Thoracic aorta (tissue), 2 donors: Measurements from ENCODE around the gene TUG1. TPM values are rescaled to one million over a fixed set of nuclear protein-coding genes. Genes with fewer than 3 reads are reported as not detected.

Source experiments
- ATAC-seq: fragments of 150-250 bp; one replicate; pipeline ENCODE4 v1.8.0; 2017; ENCODE audit warnings: low read depth; ENCODE audit not compliant: insufficient number of reproducible peaks, low FRiP score
- DNase-seq: peaks from one replicate; pipeline ENCODE4 v3.0.0-alpha.2; 2020; ENCODE audit warnings: low spot score
- H3K27ac ChIP-seq, 2 donors: fragments of 200-600 bp; sonication (generic); 1 replicate in 1 of 2; 2 replicates in 1 of 2; pipeline ENCODE4 v1.5.1; 2016; ENCODE audit warnings: mild to moderate bottlenecking in 2 of 2, moderate library complexity in 2 of 2
- H3K27me3 ChIP-seq: fragments of 200-600 bp; sonication (generic); replicated peaks from 2 replicates; pipeline ENCODE4 v1.6.0; 2016; ENCODE audit warnings: mild to moderate bottlenecking; ENCODE audit not compliant: insufficient read depth
- H3K36me3 ChIP-seq: fragments of 200-600 bp; sonication (generic); one replicate; pipeline ENCODE4 v1.5.1; 2016
- H3K4me1 ChIP-seq, 2 donors: fragments of 200-600 bp; sonication (generic); 1 replicate in 1 of 2; 2 replicates in 1 of 2; pipeline versions ENCODE4 v1.5.1 to v1.6.0; 2016; ENCODE audit warnings: low read depth in 2 of 2, mild to moderate bottlenecking in 1 of 2; ENCODE audit not compliant: control insufficient read depth in 1 of 2
- H3K4me3 ChIP-seq: fragments of 200-600 bp; sonication (generic); 2 replicates; pipeline ENCODE4 v1.5.1; 2016; ENCODE audit warnings: mild to moderate bottlenecking
- H3K9me3 ChIP-seq: fragments of 200-600 bp; sonication (generic); 2 replicates; pipeline ENCODE4 v1.5.1; 2016
- total RNA-seq, 2 donors: library from RNA; depleted of rRNA; stranded (reverse); fragments of >200 nt; gene quantifications; one replicate each; pipeline versions ENCODE4 v1.1.0 to v1.2.3, GENCODE V29; 2016
- TF ChIP-seq, protein P1 (sequence below): fragments of 200-600 bp; sonication (generic); IDR thresholded peaks from one replicate; pipeline ENCODE4 v1.5.1; 2019; ENCODE audit warnings: antibody characterized with exemption

The TUG1 gene
- total RNA-seq, 2 donors from 2014 or later: 69.0 to 109 TPM

DNA sequence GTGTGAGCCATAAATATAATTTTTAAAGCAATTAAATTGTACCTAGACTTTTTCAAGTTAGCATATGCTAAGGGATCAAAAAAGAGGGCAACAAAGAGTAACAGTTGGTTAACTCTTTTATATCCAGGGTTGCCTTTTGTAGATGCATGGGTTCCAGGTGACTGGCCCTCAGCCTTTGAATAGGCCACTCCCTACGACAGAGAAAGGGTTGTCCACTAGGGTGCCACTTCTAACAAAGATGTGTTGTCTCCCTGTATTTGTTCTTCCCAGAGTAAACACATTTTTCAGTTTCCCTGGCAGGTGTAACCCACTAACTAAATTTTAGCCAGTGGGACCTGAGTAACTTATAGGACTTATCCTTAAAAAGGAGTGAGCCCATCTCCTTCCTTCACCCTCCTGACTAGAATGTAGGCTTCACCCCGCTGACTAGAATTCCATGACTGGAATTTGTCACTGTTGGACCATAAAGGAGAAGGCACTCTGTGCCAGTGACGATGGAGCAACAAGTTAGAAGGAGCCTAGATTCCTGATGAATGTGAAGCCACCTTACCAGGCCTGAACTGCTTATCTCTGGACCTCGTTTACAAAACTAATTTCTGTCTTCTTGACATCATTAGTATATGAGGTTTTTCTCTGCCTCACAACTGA lies 16.6 kb downstream of the TUG1 start:
- Histone ChIP-seq H3K9me3 (peaks cover 18% of the 10 kb centered on the region), H3K36me3 (no peaks in the 10 kb centered on the region), H3K27me3 (no peaks in the 10 kb centered on the region), H3K4me3 (no peak overlapping the region), H3K4me1 (peaks cover 9 to 25% of the 10 kb centered on the region in 2 donors), H3K27ac (no peak overlapping the region)
- TF ChIP-seq, protein P1, sequence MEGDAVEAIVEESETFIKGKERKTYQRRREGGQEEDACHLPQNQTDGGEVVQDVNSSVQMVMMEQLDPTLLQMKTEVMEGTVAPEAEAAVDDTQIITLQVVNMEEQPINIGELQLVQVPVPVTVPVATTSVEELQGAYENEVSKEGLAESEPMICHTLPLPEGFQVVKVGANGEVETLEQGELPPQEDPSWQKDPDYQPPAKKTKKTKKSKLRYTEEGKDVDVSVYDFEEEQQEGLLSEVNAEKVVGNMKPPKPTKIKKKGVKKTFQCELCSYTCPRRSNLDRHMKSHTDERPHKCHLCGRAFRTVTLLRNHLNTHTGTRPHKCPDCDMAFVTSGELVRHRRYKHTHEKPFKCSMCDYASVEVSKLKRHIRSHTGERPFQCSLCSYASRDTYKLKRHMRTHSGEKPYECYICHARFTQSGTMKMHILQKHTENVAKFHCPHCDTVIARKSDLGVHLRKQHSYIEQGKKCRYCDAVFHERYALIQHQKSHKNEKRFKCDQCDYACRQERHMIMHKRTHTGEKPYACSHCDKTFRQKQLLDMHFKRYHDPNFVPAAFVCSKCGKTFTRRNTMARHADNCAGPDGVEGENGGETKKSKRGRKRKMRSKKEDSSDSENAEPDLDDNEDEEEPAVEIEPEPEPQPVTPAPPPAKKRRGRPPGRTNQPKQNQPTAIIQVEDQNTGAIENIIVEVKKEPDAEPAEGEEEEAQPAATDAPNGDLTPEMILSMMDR: no peak
- ATAC-seq: no peak
- no peak for DNase-seq

DNA sequence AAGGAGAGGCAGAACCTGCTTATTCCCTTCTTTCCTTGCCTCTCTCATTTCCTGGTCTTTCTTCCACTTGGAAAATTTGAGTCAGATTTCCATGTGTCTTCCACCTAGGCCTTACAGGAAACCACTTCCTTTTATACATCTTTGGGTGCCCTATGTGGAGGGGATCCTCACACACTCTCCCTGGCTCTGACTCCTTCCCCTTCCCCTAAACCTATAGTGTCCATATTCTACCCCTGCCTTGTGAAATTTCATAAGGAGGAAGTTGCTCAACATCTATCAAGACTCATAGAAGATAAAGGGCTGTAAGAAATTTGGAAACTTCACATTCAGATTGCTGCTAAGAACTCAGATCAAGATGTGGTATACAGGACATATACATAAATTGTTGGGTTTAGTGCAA lies 20.4 kb downstream of the TUG1 start:
- ATAC-seq (no peak), DNase-seq (no peak)
- Histone ChIP-seq H3K9me3 (peaks cover 4% of the 10 kb centered on the region), H3K36me3 (no peaks in the 10 kb centered on the region), H3K27ac (peak overlapping the region; percentile 80 to 84), H3K27me3 (no peaks in the 10 kb centered on the region), H3K4me1 (peaks cover 12 to 61% of the 10 kb centered on the region in 2 donors), H3K4me3 (no peak overlapping the region)
- TF ChIP-seq, protein P1: no peak

DNA sequence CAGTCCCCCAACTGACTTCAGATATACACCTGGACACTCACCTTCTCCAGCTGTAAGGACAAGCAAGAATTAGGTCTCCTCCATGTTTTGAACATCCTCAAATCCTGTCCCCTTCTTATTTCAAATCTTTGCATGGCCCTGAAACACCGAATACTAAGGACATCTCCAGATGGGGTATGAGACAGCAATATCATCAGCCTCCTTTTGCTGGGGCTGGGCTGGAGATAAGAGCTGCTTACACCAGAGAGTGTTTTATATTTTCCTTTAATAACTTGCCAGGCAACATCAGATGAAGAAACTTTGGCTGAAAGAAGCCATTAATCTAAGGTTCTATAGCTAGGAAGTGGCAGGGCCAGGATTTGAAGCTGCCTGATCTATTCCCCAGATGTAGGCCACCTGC lies 21.6 kb downstream of the TUG1 start:
- H3K4me3 ChIP-seq: no peak overlapping the region
- no peaks in the 10 kb centered on the region for H3K27me3 ChIP-seq
- ATAC-seq (no peak), DNase-seq (no peak)
- peaks cover 12 to 61% of the 10 kb centered on the region in 2 donors for H3K4me1 ChIP-seq
- H3K27ac ChIP-seq: peak overlapping the region; percentile 80 to 84
- TF ChIP-seq, protein P1: no peak
- H3K36me3 ChIP-seq: no peaks in the 10 kb centered on the region
- H3K9me3 ChIP-seq: no peaks in the 10 kb centered on the region

DNA sequence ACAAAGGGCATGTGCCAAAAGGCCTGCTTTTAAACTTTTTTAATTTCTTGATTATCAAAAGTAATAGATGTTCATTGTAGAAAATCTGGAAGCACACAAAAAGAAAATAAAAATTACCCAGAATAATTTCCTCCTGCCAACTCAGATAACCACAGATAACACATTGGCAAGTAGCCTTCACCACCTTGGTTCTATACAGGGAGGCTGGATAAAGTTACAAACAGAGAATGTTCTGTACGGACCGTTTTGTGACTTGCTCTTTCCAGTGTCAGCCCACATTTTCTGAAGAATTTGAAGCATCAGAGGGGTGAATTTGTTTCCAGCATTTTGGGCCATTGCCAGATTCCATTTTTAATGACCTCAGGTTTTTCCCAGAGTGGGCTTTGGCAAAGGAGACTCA lies 23.5 kb downstream of the TUG1 start:
- Histone ChIP-seq H3K36me3 (no peaks in the 10 kb centered on the region), H3K27ac (peak overlapping the region; percentile 81 to 90), H3K9me3 (no peaks in the 10 kb centered on the region), H3K4me1 (peaks cover 18 to 77% of the 10 kb centered on the region in 2 donors), H3K27me3 (no peaks in the 10 kb centered on the region), H3K4me3 (no peak overlapping the region)
- ATAC-seq (no peak), DNase-seq (no peak)
- TF ChIP-seq, protein P1: no peak

DNA sequence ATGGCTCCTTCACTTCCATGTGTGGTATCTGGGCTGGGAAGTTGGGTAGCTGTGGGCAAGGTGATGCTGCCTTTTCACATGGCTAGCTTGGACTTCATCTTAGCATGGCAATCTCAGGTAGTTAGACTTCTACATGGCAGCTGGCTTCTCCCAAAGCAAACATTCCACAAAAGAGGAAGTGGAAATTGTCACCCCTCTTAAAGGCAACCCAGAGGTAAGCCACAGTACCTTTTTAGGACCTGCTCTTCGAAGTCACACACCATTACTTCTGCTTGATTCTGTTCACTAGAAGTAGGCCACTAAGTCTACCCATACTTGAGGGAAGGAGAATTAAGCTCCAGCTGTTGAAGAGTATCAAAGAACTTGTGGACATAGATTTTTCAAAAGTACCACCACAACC lies 25.9 kb downstream of the TUG1 start:
- Histone ChIP-seq H3K27ac (peak overlapping the region in 1 of 2 donors; percentile 34), H3K36me3 (no peaks in the 10 kb centered on the region), H3K9me3 (no peaks in the 10 kb centered on the region), H3K4me1 (peaks cover 9 to 59% of the 10 kb centered on the region in 2 donors), H3K4me3 (no peak overlapping the region), H3K27me3 (no peaks in the 10 kb centered on the region)
- TF ChIP-seq, protein P1: no peak
- no peak for ATAC-seq
- DNase-seq: no peak
